Ishikawa (cell line): ENCODE data around the gene LLGL1.

Experiments used
- CEBPB ChIP-seq: IDR thresholded peaks from 2 replicates; pipeline ENCODE4 v1.6.1; 2012
- CREB1 ChIP-seq: IDR thresholded peaks from 2 replicates; pipeline ENCODE4 v1.6.1; 2012; ENCODE audit warnings: low read depth
- EGR1 ChIP-seq: IDR thresholded peaks from 2 replicates; pipeline ENCODE4 v1.6.1; 2012
- EP300 ChIP-seq: IDR thresholded peaks from 2 replicates; pipeline ENCODE4 v1.6.1; 2012; ENCODE audit warnings: borderline replicate concordance
- TEAD4 ChIP-seq: IDR thresholded peaks from 2 replicates; pipeline ENCODE4 v1.6.1; 2012
- YY1 ChIP-seq: IDR thresholded peaks from 2 replicates; pipeline ENCODE4 v1.6.1; 2012; ENCODE audit warnings: low read depth
- ZBTB7A ChIP-seq: IDR thresholded peaks from 2 replicates; pipeline ENCODE4 v1.6.1; 2012; ENCODE audit warnings: low read depth
- TF ChIP-seq, protein P1 (sequence below): IDR thresholded peaks from 2 replicates; pipeline ENCODE4 v1.6.1; 2012

DNA sequence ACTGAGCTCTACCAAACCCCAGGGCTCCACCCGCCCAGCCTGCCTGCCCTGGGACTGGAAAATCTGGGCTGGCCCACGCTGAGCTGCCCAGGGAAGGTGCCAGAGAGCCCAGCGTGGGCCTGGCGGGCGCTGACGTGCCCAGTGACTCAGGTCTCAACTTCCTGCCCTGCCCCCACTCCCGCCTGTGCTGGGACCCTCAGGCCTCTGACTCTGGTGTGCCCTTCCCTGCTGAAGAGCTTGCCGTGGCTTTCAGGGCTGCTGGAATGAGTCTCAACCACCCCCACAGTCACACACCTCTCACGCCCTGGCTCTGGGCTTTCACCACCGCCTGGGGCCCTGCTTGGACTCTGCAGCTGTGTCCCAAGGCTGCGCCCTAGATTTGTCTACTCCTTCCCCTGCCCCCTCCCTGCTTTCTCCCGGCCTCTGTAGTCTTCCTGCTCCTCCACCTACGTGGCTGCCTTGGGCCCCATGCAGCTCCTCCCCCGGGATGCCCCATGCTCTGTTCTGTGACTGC lies 10.4 kb downstream of the LLGL1 start:
- TF ChIP-seq CEBPB (no peak), TEAD4 (no peak), EGR1 (no peak), ZBTB7A (no peak), EP300 (no peak), YY1 (no peak), CREB1 (no peak)
- TF ChIP-seq, protein P1, sequence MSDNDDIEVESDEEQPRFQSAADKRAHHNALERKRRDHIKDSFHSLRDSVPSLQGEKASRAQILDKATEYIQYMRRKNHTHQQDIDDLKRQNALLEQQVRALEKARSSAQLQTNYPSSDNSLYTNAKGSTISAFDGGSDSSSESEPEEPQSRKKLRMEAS, result no peak
